Epithelial cell of esophagus (primary cell): ENCODE results near the gene TUBGCP6.
A peak's percentile ranks its signal among the peaks of the same experiment; 100 is the strongest.

ENCODE experiments used
- DNase-seq: peaks from one replicate; pipeline ENCODE4 v3.0.0; 2010; ENCODE audit warnings: low read depth
- H3K4me3 ChIP-seq: 2 replicates; pipeline ENCODE4 v1.5.1; 2011; ENCODE audit warnings: mild to moderate bottlenecking, low read length, control low read depth
- CTCF ChIP-seq: IDR thresholded peaks from 2 replicates; pipeline ENCODE4 v1.5.1; 2011; ENCODE audit warnings: low read depth, mild to moderate bottlenecking, low read length, control low read depth, inconsistent platforms; ENCODE audit not compliant: insufficient read depth; ENCODE audit errors: missing control alignments

TUBGCP6 gene

GRCh38 chr22:50185375-50186087 lies 59.3 kb downstream of the TUBGCP6 start, which contains the start of gene TRABD:
TSS of gene TRABD (plus strand) at chr22:50185913. CDS start at chr22:50193061, 7,148 bp downstream.
- peak within 1 kb of the TSS; percentile 62 for H3K4me3 ChIP-seq
- DNase-seq = peak; percentile 90
- no peak for TF ChIP-seq CTCF

- DNase-seq = no peak
- H3K4me3 ChIP-seq = peak overlapping the region; percentile 61
- TF ChIP-seq CTCF = no peak
These were observed 59.9 kb downstream of the TUBGCP6 start for GRCh38 chr22:50184902-50185374.

GRCh38 chr22:50184004-50184901 lies 60.6 kb downstream of the TUBGCP6 start:
- H3K4me3 ChIP-seq = no peak overlapping the region
- peak; percentile 4 for TF ChIP-seq CTCF
- peak; percentile 30 for DNase-seq

GRCh38 chr22:50183141-50183971 lies 61.5 kb downstream of the TUBGCP6 start:
- no peak overlapping the region for H3K4me3 ChIP-seq
- no peak for TF ChIP-seq CTCF
- no peak for DNase-seq

GRCh38 chr22:50182176-50183081 lies 62.4 kb downstream of the TUBGCP6 start:
- TF ChIP-seq CTCF = no peak
- DNase-seq = no peak
- H3K4me3 ChIP-seq = no peak overlapping the region
